Endometrium (tissue), 2 donors: Measurements from ENCODE around the gene PAIP1.
"Not testable (repeated sequence)": the region's sequence is repeated elsewhere in the genome, so short reads cannot be mapped to it uniquely, and the experiment has no call there.

Experiments
- FAIRE-seq: peaks from 2 replicates; lab custom pipeline; 2012; peaks lifted over from hg19 to GRCh38; lab: Jason Lieb, UNC
- donor health status: control.
- donor health status: control.

PAIP1 gene

GRCh38 chr5:43556857-43557542 lies at the start of gene PAIP1:
Gene PAIP1, minus strand, starts transcription at chr5:43557077. Its CDS starts 231 bp downstream, at chr5:43556846.
- FAIRE-seq = no peak

GRCh38 chr5:43606351-43606750 lies 49.5 kb upstream of the PAIP1 start:
- FAIRE-seq = no peak

- no peak for FAIRE-seq
These were observed 47.8 kb upstream of the PAIP1 start for GRCh38 chr5:43604699-43605098.

GRCh38 chr5:43603344-43604217 lies 46.7 kb upstream of the PAIP1 start:
- FAIRE-seq = no peak

GRCh38 chr5:43602461-43603343 lies 45.8 kb upstream of the PAIP1 start, which contains the start of gene NNT:
Gene NNT, plus strand, starts transcription at chr5:43603180. Its CDS starts 6,016 bp downstream, at chr5:43609196.
- no peak for FAIRE-seq

- FAIRE-seq = no peak
These were observed 44.8 kb upstream of the PAIP1 start for GRCh38 chr5:43601454-43602260.

- not testable (repeated sequence) for FAIRE-seq
These were observed 42.0 kb upstream of the PAIP1 start for GRCh38 chr5:43598927-43599326.

- no peak for FAIRE-seq
These were observed 35.5 kb upstream of the PAIP1 start for GRCh38 chr5:43592363-43592762.

- no peak for FAIRE-seq
These were observed 33.8 kb upstream of the PAIP1 start for GRCh38 chr5:43590700-43591099.

GRCh38 chr5:43589310-43589709 lies 32.4 kb upstream of the PAIP1 start:
- FAIRE-seq = no peak

- FAIRE-seq = no peak
These were observed 32.0 kb upstream of the PAIP1 start for GRCh38 chr5:43588842-43589241.

GRCh38 chr5:43584166-43584699 lies 27.4 kb upstream of the PAIP1 start:
- FAIRE-seq = no peak

- no peak for FAIRE-seq
These were observed 26.8 kb upstream of the PAIP1 start for GRCh38 chr5:43583724-43584123.

GRCh38 chr5:43582082-43583005 lies 25.5 kb upstream of the PAIP1 start:
- no peak for FAIRE-seq

- FAIRE-seq = no peak
These were observed 24.5 kb upstream of the PAIP1 start for GRCh38 chr5:43581398-43581797.

- not testable (repeated sequence) for FAIRE-seq
These were observed 23.7 kb upstream of the PAIP1 start for GRCh38 chr5:43580402-43581210.

GRCh38 chr5:43573058-43573457 lies 16.2 kb upstream of the PAIP1 start:
- no peak for FAIRE-seq

- no peak for FAIRE-seq
These were observed 15.5 kb upstream of the PAIP1 start for GRCh38 chr5:43572357-43572756.

- no peak for FAIRE-seq
These were observed 14.4 kb upstream of the PAIP1 start for GRCh38 chr5:43571237-43571636.
